ENCODE results near the gene FBXO31.

DNA sequence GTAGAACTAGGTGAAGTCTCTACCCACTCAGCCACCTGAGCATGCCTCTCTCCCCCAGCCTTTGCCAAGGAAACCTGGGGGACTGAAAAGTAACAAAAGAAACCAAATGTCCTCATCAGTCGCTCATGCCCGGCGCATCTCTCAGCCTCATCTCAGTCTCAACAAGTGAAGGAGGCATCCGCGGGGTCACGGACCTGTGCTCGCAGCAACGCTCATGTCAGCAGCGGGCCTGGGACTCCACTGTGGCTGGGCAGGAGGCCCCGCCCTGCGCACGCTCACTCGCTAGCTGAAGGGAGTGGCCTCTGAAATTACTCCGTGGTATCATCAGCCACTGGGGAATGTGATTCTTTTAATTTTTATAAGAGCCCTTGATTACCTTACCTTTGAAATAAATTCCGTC is 39.9 kb upstream of the FBXO31 start:
- TF ChIP-seq EZH2phosphoT487 (IDR thresholded peaks at IDR 0.05; ENCODE audit: insufficient read depth, low read depth) (no peak), EZH2 (IDR thresholded peaks at IDR 0.05; ENCODE audit: insufficient read depth, poor library complexity, severe bottlenecking) (no peak)
